IMR-90 (cell line): ENCODE data around the gene CPN2. TPM values are rescaled to one million over a fixed set of nuclear protein-coding genes. Genes with fewer than 3 reads are reported as not detected.

Source experiments
- ATAC-seq: fragments of 200-7000 bp; cut with Tn5 transposase; 2 replicates; pipeline ENCODE4 v1.9.1; 2020; ENCODE audit warnings: low read depth, mild to moderate bottlenecking, moderate library complexity
- BruUV-seq: library from RNA; stranded (reverse); fragments of 400-500 nt; replicated peaks from 2 replicates; lab custom pipeline; 2021; lab: Mats Ljungman, UMichigan
- CTCF ChIA-PET: fragments of 300-600 bp; formaldehyde crosslinking; extraction: SDS; loops from one replicate; lab custom pipeline; 2021; ENCODE audit warnings: antibody characterized with exemption; lab: Yijun Ruan, JAX
- POLR2A ChIA-PET: fragments of 300-600 bp; sonication (Branson Sonifier 250); formaldehyde crosslinking; loops from one replicate; lab custom pipeline; 2022; ENCODE audit warnings: antibody characterized with exemption; ENCODE audit not compliant: unreplicated experiment; lab: Charles Lee
- DNase-seq: peaks from one replicate; pipeline ENCODE4 v3.0.0; 2013
- H2AFZ ChIP-seq: replicated peaks from 2 replicates; pipeline ENCODE3; 2013; ENCODE audit warnings: low read length, mild to moderate bottlenecking; ENCODE audit not compliant: poor library complexity
- H2AK5ac ChIP-seq: 2 replicates; pipeline ENCODE4 v1.6.1; 2013; ENCODE audit warnings: low read depth, low read length, inconsistent platforms
- H2AK9ac ChIP-seq: replicated peaks from 2 replicates; pipeline ENCODE3; 2013; ENCODE audit warnings: mild to moderate bottlenecking, low read depth, low read length, moderate library complexity; ENCODE audit not compliant: poor library complexity
- H2BK120ac ChIP-seq: 2 replicates; pipeline ENCODE4 v1.6.1; 2013; ENCODE audit warnings: low read depth, low read length, inconsistent platforms
- H2BK15ac ChIP-seq: 3 replicates; pipeline ENCODE4 v1.6.1; 2013; ENCODE audit warnings: low read depth, low read length, inconsistent platforms
- H2BK20ac ChIP-seq: 2 replicates; pipeline ENCODE4 v1.6.1; 2013; ENCODE audit warnings: low read depth, mild to moderate bottlenecking, inconsistent platforms, low read length, moderate library complexity
- H2BK5ac ChIP-seq: 2 replicates; pipeline ENCODE4 v1.6.1; 2013; ENCODE audit warnings: mild to moderate bottlenecking, low read depth, low read length, inconsistent platforms; ENCODE audit not compliant: poor library complexity, severe bottlenecking
- H3K14ac ChIP-seq: replicated peaks from 2 replicates; pipeline ENCODE4 v1.6.1; 2013; ENCODE audit warnings: low read depth, low read length, inconsistent platforms
- H3K18ac ChIP-seq: 2 replicates; pipeline ENCODE4 v1.6.1; 2013; ENCODE audit warnings: low read depth, low read length, control low read depth
- H3K23ac ChIP-seq: 2 replicates; pipeline ENCODE4 v1.6.1; 2013; ENCODE audit warnings: low read depth, low read length, inconsistent platforms
- H3K27ac ChIP-seq: 2 replicates; pipeline ENCODE4 v1.5.1; 2013; ENCODE audit warnings: mild to moderate bottlenecking, control low read depth, low read length; ENCODE audit not compliant: insufficient read depth
- H3K27me3 ChIP-seq: 2 replicates; pipeline ENCODE4 v1.6.1; 2013; ENCODE audit warnings: low read length; ENCODE audit not compliant: control insufficient read depth, insufficient read depth
- H3K36me3 ChIP-seq: 2 replicates; pipeline ENCODE4 v1.6.1; 2013; ENCODE audit warnings: low read length, mixed read lengths; ENCODE audit not compliant: control insufficient read depth, insufficient read depth
- H3K4ac ChIP-seq: 2 replicates; pipeline ENCODE4 v1.6.1; 2013; ENCODE audit warnings: low read depth, low read length, inconsistent platforms
- H3K4me1 ChIP-seq: 2 replicates; pipeline ENCODE4 v1.6.1; 2013; ENCODE audit warnings: low read length, mixed read lengths; ENCODE audit not compliant: control insufficient read depth, insufficient read depth
- H3K4me2 ChIP-seq: 2 replicates; pipeline ENCODE4 v1.6.1; 2013; ENCODE audit warnings: low read depth, mild to moderate bottlenecking, control low read depth, low read length, moderate library complexity
- H3K4me3 ChIP-seq: 2 replicates; pipeline ENCODE4 v1.5.1; 2013; ENCODE audit warnings: low read depth, mild to moderate bottlenecking, control low read depth, low read length, moderate library complexity; ENCODE audit not compliant: insufficient read depth
- H3K56ac ChIP-seq: 2 replicates; pipeline ENCODE4 v1.6.1; 2013; ENCODE audit warnings: low read length, inconsistent platforms; ENCODE audit not compliant: insufficient read depth; ENCODE audit errors: extremely low read depth
- H3K79me1 ChIP-seq, 2 experiments: 2 replicates each; pipeline ENCODE4 v1.6.1; 2013; ENCODE audit warnings: low read length in 2 of 2, inconsistent platforms in 1 of 2, low read depth in 1 of 2
- H3K9ac ChIP-seq: 2 replicates; pipeline ENCODE4 v1.6.1; 2013; ENCODE audit warnings: low read depth, low read length, control low read depth
- H3K9me1 ChIP-seq: 2 replicates; pipeline ENCODE4 v1.6.1; 2013; ENCODE audit warnings: low read length, inconsistent platforms; ENCODE audit not compliant: insufficient read depth
- H3K9me3 ChIP-seq: 2 replicates; pipeline ENCODE4 v1.6.1; 2013; ENCODE audit warnings: low read length; ENCODE audit not compliant: control insufficient read depth, insufficient read depth
- H4K20me1 ChIP-seq: 2 replicates; pipeline ENCODE4 v1.6.1; 2013; ENCODE audit warnings: low read length, inconsistent platforms; ENCODE audit not compliant: insufficient read depth
- H4K5ac ChIP-seq: 2 replicates; pipeline ENCODE4 v1.6.1; 2013; ENCODE audit warnings: mild to moderate bottlenecking, low read depth, low read length, control low read depth
- H4K8ac ChIP-seq, 2 experiments: 2 replicates each; pipeline ENCODE4 v1.6.1; 2013; ENCODE audit warnings: low read depth in 2 of 2, low read length in 2 of 2, control low read depth in 1 of 2, inconsistent platforms in 1 of 2
- H4K91ac ChIP-seq: 2 replicates; pipeline ENCODE4 v1.6.1; 2013; ENCODE audit warnings: low read depth, low read length, inconsistent platforms; ENCODE audit not compliant: insufficient read depth
- BHLHE40 ChIP-seq: fragments of 150-350 bp; IDR thresholded peaks from 2 replicates; pipeline ENCODE4 v1.6.1; 2016; ENCODE audit warnings: mild to moderate bottlenecking, low read depth, low read length
- CHD1 ChIP-seq: IDR thresholded peaks from 2 replicates; pipeline ENCODE4 v1.6.1; 2012; ENCODE audit warnings: low read depth, low read length, improper control_type of control experiment
- FOS ChIP-seq: fragments of 150-350 bp; IDR thresholded peaks from 2 replicates; pipeline ENCODE4 v1.6.1; 2016; ENCODE audit warnings: low read depth, low read length
- MAZ ChIP-seq: IDR thresholded peaks from 2 replicates; pipeline ENCODE4 v1.6.1; 2012; ENCODE audit warnings: low read depth, mild to moderate bottlenecking, low read length, improper control_type of control experiment, moderate library complexity, borderline replicate concordance
- NFE2L2 ChIP-seq: fragments of 150-350 bp; IDR thresholded peaks from 2 replicates; pipeline ENCODE4 v1.6.1; 2016; ENCODE audit warnings: low read depth, mild to moderate bottlenecking, low read length
- POLR2A ChIP-seq: IDR thresholded peaks from 2 replicates; pipeline ENCODE4 v1.6.1; 2012; ENCODE audit warnings: mild to moderate bottlenecking, low read depth, low read length
- RFX5 ChIP-seq: IDR thresholded peaks from 2 replicates; pipeline ENCODE4 v1.8.0; 2012; ENCODE audit warnings: low read depth, mild to moderate bottlenecking, low read length, moderate library complexity
- SMC3 ChIP-seq: fragments of 150-350 bp; IDR thresholded peaks from 2 replicates; pipeline ENCODE4 v1.6.1; 2016; ENCODE audit warnings: low read depth, mild to moderate bottlenecking, antibody characterized with exemption, low read length, moderate library complexity
- WGBS, 2 experiments: methylation state at CpG; one replicate each; pipeline versions ENCODE4 v1.1.5 to v1.1.7; 2013; ENCODE audit warnings: missing lambda C conversion rate in 2 of 2; ENCODE audit not compliant: insufficient read length in 1 of 2; ENCODE audit errors: extremely low coverage in 2 of 2; 5-methylcytosine and 5-hydroxymethylcytosine counted together
- dilution Hi-C: fragments of 300-500 bp; cut with HindIII; formaldehyde crosslinking; loops from one replicate; pipeline ENCODE4 v1.14.3; 2018; ENCODE audit warnings: low sequenced_read_pairs; ENCODE audit not compliant: unreplicated experiment
- in situ Hi-C: fragments of 300-500 bp; cut with MboI; formaldehyde crosslinking; loops from 3 replicates; pipeline ENCODE4 v1.14.3; 2019; ENCODE audit warnings: low sequenced_read_pairs, inconsistent platforms, mixed read lengths
- intact Hi-C: fragments of 100-400 bp; cut with micrococcal nuclease; formaldehyde crosslinking; loops from 2 replicates; pipeline ENCODE4 v1.10.0; 2022
- polyA plus RNA-seq, 3 experiments: library from polyadenylated mRNA; depleted of rRNA; stranded (reverse); fragments of >200 nt; gene quantifications; 2 replicates each; pipeline ENCODE4 v1.2.3, GENCODE V29; 2012; ENCODE audit warnings: low replicate concordance in 1 of 3
- total RNA-seq: library from RNA; depleted of rRNA; stranded (reverse); fragments of >200 nt; gene quantifications from 2 replicates; pipeline ENCODE4 v1.2.3, GENCODE V29; 2012
- TF ChIP-seq, protein P1 (sequence below): conservative IDR thresholded peaks from 2 replicates; pipeline ENCODE4 v1.5.1; 2012; ENCODE audit warnings: mild to moderate bottlenecking, low read depth, low read length, improper control_type of control experiment
- TF ChIP-seq, protein P2 (sequence below): fragments of 150-350 bp; IDR thresholded peaks from 2 replicates; pipeline ENCODE4 v1.6.1; 2017; ENCODE audit warnings: mild to moderate bottlenecking, antibody characterized with exemption, low read length, low read depth

Gene CPN2
- total and polyA plus RNA-seq, 2 of the 4 experiments (the other 2 are of a cell fraction) = 0.07 TPM; not detected in 1

DNA sequence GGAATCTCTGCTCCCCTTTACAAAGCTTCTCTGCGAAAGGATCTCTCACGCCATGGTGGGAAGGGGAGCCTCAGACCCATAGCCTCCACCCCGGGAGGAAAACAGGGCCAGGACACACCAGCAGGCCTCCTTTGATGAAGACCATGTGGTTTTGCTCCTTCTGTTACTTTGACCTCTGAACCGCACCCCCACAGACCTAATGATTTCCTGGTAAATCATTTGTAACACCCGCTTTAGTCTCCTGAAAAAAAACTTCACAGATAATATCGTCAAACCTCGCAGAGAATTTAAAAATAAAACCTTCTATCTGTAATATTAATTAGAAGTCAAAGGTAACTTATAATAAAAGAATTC is 18.3 kb downstream of the CPN2 start:
- H3K23ac ChIP-seq = no peak overlapping the region
- intact Hi-C loops = loop anchor here (1.0 to 5.0 kb wide), 3 partner anchors 71 to 929 kb away; no protein-coding TSS in a partner anchor
- no TSS peak for BruUV-seq
- H4K5ac ChIP-seq = no peak overlapping the region
- H3K4me1 ChIP-seq = peaks cover 10% of the 10 kb centered on the region
- no peak overlapping the region for H2BK5ac ChIP-seq
- peaks cover under 1% of the 10 kb centered on the region; the same call in 1 of the 2 replicates for H3K9me1 ChIP-seq
- no peak for ATAC-seq
- no peak overlapping the region for H3K27ac ChIP-seq
- H3K4ac ChIP-seq = peak overlapping the region; percentile 19; the same call in 1 of the 2 replicates
- H3K9ac ChIP-seq = no peak overlapping the region
- no peak overlapping the region for H2AFZ ChIP-seq
- H2BK15ac ChIP-seq = 0 out of 3 replicates have a peak overlapping the region, but pooled peaks have one; percentile 30
- CTCF ChIA-PET = interaction anchor here (0.9 kb wide), 2 partner anchors 13 to 67 kb away, joined by 3 read pairs; partner anchors contain the start of gene GP5
- H3K4me3 ChIP-seq = no peak overlapping the region
- in situ Hi-C loops = loop anchor here (10.0 to 25.0 kb wide), 2 partner anchors 272 to 529 kb away; no protein-coding TSS in a partner anchor
- H3K4me2 ChIP-seq = no peak overlapping the region
- POLR2A ChIA-PET = no interaction called here
- H4K20me1 ChIP-seq = no peaks in the 10 kb centered on the region
- no peak overlapping the region for H3K14ac ChIP-seq
- no peak for DNase-seq
- no peak overlapping the region for H3K18ac ChIP-seq
- H4K8ac ChIP-seq = peak overlapping the region in 1 of 2 experiments; percentile 11; a peak in 1 of 4 replicates
- H2BK20ac ChIP-seq = peak overlapping the region; percentile 27
- dilution Hi-C loops = no loop called here
- H3K56ac ChIP-seq = no peak overlapping the region
- H2AK5ac ChIP-seq = no peak overlapping the region
- H3K27me3 ChIP-seq = no peaks in the 10 kb centered on the region; the same call in 1 of the 2 replicates
- no peak overlapping the region for H2AK9ac ChIP-seq
- WGBS, 2 experiments = no CpG with 5 or more reads among the region's 7 CpGs
- peak overlapping the region; percentile 36 for H2BK120ac ChIP-seq
- H3K36me3 ChIP-seq = no peaks in the 10 kb centered on the region
- no peaks in the 10 kb centered on the region for H3K79me1 ChIP-seq
- TF ChIP-seq RFX5 (no peak), CHD1 (no peak), NFE2L2 (no peak), POLR2A (no peak), FOS (no peak), SMC3 (no peak), MAZ (no peak), BHLHE40 (no peak)
- TF ChIP-seq, protein P1, sequence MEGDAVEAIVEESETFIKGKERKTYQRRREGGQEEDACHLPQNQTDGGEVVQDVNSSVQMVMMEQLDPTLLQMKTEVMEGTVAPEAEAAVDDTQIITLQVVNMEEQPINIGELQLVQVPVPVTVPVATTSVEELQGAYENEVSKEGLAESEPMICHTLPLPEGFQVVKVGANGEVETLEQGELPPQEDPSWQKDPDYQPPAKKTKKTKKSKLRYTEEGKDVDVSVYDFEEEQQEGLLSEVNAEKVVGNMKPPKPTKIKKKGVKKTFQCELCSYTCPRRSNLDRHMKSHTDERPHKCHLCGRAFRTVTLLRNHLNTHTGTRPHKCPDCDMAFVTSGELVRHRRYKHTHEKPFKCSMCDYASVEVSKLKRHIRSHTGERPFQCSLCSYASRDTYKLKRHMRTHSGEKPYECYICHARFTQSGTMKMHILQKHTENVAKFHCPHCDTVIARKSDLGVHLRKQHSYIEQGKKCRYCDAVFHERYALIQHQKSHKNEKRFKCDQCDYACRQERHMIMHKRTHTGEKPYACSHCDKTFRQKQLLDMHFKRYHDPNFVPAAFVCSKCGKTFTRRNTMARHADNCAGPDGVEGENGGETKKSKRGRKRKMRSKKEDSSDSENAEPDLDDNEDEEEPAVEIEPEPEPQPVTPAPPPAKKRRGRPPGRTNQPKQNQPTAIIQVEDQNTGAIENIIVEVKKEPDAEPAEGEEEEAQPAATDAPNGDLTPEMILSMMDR = no peak
- TF ChIP-seq, protein P2, sequence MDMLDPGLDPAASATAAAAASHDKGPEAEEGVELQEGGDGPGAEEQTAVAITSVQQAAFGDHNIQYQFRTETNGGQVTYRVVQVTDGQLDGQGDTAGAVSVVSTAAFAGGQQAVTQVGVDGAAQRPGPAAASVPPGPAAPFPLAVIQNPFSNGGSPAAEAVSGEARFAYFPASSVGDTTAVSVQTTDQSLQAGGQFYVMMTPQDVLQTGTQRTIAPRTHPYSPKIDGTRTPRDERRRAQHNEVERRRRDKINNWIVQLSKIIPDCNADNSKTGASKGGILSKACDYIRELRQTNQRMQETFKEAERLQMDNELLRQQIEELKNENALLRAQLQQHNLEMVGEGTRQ = no peak
- no peaks in the 10 kb centered on the region for H3K9me3 ChIP-seq
- no peak overlapping the region; the same call in 1 of the 2 replicates for H4K91ac ChIP-seq
